Stimulated activated CD8-positive, alpha-beta memory T cell treated with anti-CD3 and anti-CD28 coated beads, Interleukin-4, amount 100 ng/mL, for 4 hours (primary cell): ENCODE data around the gene EPB41.
"Not testable (repeated sequence)": the region's sequence is repeated elsewhere in the genome, so short reads cannot be mapped to it uniquely, and the experiment has no call there.

Source experiments
- DNase-seq, 2 donors: peaks; one replicate each; pipeline ENCODE4 v3.0.0-alpha.2; 2020; ENCODE audit warnings: low read depth in 2 of 2, low spot score in 1 of 2

The EPB41 gene

DNA sequence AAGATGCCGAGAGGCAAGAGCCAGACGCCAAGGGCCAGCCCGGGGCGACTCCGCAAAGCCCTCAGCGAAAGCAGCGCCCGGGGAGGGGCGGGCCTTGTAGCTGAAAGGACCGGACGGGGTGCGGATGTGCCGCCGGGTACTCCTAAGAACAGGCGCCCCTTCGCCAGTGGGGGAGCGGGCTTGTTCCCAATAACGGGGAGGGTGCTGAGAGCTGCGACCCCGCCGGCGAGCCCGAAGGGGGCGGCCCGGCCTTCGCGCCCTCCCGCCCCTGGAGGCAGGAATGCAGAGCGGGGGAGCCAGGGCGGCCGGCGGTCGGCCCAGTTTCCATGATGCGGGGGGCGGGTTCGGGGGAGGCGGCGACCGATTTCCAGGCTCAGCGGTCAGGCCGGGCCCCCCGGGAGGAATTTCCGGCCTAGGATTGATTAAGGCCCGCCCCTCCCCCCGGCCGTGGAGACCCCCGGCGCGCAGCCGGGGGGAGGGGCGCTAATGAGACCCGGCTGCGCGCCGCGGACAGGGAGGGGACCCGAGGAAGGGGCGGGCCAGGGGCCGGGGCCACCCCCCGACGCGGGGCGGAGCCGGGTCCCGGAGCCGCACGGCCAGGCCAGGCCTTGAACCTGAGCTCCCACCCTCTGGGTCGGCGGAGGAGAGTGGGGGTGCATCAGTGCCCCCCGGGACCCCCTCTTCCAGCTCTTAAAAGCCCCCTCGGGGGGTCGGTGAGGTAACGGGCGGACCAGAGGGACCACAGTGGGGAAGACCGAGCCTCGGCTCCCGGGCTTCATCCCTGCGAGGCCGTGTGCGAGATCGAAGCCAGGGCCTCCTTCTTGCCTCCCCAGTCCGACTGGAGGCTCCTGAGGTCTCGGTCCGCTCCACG is 210.2 kb downstream of the EPB41 start:
- peak in 1 of 2 donors; percentile 21 for DNase-seq

DNA sequence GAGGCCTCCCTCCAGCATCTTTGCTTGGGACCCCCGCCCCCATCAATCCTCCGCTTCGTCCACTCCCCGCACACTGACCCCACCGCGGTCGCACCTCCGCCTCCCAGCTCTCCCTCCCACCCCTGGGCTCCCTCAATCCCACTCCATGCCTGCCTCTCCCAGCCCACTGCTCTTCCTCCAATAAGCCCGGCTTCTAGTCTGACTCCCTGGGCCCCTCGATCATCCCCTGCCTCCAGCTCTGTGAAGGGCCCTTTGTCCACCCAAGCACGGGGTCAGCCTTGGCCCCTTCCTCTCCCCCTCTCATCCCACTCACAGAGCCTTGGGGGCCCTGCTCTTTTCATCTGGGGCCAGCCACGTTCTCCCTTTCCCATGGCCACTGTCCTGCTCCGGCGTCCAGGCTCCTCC is 210.9 kb downstream of the EPB41 start:
- no peak for DNase-seq

DNA sequence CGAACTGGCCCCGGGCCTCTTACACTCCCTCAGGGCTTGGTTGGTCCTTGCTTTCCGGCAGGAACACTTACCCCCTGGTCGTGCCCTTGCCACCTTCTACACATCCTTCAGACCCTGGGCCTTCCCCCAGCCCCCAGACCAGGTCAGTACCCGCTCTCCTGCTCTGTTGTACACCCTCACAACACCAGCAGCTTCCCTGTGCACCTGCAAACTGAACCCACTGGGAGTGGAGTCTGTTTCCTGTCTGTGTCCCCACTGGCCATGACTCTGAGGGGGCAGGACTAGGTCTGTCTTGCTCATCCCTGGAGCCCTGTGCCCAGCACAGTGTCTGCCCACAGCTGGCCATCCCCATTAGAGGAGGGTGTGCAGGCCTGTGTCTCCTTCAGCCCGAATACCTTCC is 211.4 kb downstream of the EPB41 start:
- no peak for DNase-seq

DNA sequence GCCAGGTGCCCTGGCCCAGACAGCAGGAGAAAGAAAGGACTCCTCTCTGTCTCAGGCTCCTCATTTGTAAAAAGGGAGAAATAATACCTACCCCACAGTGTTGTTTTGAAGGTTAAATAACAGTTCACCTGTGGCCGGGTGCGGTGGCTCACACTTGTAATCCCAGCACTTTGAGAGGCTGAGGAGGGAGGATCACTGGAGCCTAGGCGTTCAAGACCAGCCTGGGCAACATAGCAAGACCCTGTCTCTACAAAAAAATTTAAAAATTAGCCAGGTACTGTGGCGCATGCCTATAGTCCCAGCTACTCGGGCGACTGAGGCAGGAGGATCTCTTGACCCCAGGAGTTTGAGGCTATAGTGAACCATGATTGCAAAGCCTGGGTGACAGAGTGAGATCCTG is 211.8 kb downstream of the EPB41 start:
- no peak for DNase-seq

DNA sequence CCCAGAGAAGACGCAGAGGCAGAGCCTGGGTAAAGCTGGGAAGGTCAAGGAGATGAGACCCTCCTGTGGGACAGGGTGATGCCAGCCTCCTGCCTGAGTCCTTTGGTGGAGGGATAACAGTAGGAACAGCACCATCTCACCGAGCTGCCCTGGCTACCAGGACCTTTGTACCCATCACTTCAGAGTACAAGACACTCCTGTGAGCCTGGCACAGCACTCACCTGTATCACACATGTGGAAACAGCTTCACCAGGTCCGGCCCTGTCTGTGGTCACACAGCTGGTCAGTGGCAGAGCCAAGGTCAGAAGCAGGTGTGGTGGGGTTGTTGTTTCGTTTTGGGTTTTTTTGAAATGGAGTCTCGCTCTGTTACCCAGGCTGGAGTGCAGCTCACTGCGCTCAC is 214.4 kb downstream of the EPB41 start:
- no peak for DNase-seq

DNA sequence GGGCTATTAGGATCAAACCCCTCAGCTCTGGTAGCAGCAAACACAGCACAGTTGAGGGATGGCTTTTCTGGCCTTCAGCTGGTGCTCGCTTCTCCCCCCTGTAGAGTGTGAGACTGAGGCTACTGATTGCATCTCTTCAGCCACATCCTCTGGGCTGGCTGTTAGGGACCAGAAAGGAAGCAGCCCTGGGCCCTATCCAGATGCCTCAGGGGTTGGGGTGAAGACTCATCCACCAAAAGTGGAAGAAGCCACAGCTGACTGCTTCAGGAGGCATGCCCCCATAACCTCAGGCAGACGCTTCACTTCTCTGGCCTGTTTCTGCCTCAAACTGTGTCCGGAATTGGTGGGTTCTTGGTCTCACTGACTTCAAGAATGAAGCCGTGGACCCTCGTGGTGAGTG is 215.5 kb downstream of the EPB41 start:
- no peak for DNase-seq

DNA sequence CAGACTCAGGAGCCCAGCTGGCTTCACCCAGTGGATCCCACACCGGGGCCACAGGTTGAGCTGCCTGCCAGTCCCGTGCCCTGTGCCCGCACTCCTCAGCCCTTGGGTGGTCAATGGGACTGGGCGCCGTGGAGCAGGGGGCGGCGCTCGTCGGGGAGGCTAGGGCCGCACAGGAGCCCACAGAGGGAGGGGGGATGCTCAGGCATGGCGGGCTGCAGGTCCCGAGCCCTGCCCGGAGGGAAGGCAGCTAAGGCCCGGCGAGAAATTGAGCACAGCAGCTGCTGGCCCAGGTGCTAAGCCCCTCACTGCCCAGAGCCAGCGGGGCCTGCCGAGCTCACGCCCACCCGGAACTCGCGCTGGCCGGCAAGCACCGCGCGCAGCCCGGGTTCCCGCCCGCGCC is 216.7 kb downstream of the EPB41 start:
- DNase-seq = not testable (repeated sequence)

DNA sequence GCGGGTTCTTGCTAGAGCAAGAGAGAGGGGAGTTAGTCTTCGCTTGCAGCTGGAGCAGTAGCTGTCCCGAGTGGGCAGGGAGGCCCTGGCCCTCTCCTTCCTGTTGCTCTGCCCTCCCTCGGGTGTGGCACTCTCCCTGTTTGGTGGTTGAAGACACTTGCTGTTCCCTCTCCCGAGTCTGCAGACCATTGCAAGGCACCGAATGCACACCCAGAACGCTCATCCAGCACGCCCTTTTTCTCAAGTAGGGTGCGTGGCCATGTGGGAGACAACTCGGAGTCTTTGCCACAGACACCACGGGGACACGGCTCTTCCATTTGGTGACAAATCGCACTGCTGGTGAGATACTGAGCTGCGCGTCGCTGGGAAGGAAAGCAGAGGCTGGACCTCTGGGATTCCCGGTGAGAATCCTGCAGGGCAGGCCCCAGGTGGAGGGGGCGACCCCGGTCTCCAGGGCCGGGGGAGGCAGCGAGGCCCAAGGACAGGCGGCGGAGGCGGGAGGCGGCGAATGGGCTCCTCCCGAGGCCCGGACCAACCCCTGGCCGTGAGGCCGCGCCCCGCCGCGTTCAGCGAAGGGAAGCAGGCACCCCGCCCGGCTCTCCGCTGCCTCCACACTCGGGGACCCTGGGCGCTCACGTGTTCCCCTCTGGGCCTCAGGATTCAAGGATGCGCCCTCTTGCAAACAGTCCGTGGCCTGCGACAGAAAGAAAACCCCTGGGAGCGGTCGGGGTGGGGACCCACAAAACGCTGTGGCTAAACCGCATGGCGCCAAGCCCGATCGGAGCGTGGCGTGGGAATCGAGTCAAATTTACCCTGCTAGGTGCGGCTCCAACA is 219.7 kb downstream of the EPB41 start:
- DNase-seq = no peak

DNA sequence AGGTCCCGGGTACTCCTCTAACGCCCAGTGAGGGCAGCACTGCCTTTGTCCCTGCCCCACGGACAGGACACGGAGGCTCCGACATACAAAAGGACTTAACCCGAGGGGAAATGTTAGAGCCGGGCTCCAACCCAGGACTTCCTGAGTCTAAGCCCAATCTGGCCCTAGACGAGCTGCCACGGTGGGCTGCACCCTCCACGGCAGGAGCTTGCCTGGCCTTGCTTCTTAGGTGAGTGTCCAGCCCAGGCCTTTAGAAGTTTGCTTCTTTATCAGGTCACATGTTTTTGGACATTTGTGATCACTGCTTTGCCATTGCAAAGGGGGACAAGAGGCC is 220.3 kb downstream of the EPB41 start:
- no peak for DNase-seq

DNA sequence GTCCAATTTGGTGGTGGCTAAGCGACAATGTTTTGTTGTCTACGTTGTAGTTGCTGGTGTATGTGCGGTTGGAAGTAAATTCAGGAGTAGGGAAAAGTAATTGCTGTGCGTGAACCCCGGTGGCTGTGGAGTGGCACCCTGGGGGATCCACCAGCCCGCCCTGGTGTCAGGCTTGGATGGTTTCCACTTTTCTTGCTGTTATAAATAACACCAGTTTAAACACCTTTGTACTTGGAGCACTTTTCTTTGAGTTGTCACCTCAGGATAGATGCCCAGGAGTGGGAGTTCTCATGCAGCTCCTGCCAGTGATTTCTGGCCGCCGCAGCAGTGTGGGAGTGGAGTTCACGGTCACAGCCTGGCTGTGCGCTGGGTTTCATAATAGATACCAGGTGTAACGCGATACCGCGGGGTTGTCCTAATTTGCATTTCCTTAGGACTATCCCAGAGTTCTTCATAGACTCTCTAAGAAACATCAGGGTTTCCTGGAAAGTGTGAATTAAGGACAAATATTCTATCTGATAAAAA is 222.1 kb downstream of the EPB41 start:
- no peak for DNase-seq

DNA sequence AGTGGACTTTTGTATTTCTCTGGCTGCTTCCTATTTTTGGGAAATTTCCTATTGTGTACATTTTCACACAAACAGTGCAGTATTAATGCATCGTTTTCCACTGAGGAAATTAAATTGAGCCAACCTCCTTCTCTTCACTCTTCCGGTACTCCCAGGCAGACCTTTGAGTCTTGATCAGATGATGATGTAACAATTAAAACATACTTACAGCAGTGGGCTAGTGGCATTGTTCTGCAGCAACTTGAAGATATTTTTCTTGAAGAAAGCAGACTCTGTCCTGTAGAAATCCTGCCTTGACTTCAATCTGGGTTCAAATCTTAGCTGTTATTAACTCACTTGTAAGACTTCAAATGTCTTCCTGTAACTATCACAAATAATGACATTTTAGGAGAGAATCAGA is 228.3 kb downstream of the EPB41 start:
- no peak for DNase-seq

DNA sequence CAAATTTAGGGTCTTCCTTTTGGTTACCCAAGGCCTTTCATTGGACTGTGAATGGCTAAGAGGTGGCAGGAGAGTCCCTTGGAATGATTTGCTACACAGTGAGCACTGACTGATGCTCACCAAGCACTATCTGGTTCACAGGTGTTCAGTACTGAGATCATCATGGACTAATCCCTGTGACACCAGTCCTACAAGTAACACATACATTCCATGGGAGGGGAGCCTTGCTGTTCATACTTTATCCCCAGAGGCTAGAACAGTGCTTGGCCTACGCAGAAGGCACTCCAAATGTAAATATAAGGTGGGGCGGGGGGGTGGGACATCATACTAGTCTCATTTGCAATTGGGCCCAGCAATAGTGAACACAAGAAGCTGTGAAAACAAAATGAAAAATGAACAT is 229.8 kb downstream of the EPB41 start:
- DNase-seq = no peak

DNA sequence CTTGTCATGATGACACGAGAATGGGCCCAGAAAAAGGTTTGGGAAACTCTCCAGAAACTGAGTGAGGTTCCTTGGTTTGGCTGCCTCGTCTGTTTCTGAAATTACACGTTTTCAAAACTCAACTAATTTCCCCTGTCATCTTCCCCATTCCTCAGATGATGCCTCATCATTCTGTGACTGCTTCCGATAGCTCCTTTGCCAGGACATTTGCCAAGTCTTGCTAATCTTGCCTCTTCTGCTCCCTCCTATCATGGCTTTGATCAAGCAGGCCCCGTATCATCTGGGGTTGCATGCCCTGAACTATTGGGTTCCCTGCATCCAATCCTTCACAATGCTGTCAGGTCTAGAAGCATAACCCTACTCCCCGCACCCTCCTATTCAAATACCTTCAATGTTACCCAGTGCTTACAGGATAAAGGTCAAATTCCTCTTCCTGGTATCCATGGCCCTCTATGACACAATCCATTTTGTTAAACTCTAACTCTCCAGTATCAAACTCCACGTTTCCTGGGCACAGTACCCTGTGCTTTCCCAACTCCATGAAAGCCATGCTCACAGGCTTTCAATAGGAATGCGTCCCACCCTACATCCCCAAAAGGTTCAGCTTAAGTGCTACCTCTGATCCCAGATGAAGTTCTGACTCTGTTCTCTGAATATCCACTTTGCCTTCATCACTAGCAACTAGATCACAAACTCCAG is 231.5 kb downstream of the EPB41 start:
- no peak for DNase-seq

DNA sequence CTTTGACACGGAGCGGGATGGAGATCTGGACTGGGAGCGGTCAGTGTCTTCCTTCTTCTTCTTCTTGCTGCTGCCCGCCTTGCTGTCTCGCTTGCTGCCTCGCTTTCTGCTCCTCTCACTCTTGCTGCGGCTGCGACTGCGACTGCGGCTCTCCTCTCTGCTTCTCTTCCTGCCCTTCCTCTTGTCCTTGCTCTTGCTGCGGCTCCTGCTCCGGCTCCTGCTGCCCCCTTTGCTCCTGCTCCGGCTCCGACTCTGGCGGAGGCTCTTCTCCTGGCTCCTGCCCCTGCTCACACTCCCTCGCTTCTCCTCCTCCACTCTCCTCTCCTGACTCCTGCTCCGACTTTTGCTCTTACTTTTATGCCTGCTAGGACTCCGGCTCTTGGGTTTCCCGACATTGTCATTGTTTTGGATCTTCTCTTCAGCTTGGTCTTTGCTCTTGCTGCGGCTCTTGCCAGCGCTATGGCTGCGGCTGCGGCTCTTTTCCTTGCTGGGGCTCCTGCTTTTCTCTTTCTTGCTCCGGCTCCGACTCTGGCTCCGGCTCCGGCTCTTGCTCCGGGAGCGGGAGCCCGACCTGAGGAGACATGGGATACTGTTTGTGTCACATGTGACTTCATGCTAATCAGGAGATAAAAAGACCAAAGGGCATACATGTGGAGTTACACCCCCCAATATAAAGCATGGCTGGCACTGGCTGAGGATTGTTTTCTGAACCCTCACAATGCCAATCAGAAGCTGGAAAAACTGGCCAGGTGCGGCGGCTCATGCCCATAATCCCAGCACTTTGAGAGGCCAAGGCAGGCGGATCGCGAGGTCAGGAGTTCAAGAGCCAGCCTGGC is 234.5 kb downstream of the EPB41 start:
- no peak for DNase-seq

DNA sequence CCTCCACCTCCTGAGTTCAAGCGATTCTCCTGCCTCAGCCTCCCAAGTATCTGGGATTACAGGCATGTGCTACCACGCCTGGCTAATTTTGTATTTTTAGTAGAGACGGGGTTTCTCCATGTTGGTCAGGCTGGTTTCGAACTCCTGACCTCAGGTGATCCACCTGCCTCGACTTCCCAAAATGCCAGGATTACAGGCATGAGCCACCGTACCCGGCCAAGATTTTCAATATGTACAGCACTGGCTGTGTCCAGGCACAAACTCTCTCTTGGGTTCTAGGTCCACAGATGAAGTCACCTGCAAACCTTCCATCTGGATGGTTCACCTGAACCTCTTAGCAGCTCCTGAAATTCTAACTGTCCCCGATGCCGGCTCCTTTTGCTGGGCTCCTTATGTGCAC is 236.0 kb downstream of the EPB41 start:
- DNase-seq = not testable (repeated sequence)

DNA sequence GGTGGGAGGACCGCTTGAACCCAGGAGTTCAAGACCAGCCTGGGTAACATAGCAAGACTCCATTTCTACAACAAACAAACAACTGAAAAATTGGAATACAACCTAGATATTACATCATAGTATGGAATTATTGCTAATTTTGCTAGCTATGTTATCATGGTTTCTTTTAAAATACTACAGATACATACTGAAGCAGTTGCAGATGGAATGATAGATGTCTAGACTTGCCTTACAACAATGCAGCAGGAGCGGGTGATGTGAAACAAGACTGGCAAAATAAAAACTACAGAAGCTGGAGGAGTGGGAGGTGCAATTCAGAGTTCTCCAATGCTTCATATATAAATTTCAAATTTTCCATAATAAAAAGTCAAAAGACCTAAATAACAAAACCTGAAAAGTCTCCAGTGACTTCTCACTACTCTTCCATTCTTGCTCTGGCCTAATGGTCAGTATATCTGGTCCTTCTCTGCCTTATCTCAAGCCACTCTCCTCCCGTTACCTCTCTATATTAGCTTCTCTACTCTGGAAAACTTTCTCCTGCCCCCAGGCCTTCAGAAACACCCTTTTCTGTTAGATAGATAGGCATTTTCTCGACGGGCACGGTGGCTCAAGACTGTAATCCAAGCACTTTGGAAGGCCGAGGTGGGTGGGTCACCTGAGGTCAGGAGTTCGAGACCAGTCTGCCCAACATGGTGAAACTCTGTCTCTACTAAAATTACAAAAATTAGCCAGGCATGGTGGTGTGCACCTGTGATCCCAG is 237.9 kb downstream of the EPB41 start:
- no peak for DNase-seq

DNA sequence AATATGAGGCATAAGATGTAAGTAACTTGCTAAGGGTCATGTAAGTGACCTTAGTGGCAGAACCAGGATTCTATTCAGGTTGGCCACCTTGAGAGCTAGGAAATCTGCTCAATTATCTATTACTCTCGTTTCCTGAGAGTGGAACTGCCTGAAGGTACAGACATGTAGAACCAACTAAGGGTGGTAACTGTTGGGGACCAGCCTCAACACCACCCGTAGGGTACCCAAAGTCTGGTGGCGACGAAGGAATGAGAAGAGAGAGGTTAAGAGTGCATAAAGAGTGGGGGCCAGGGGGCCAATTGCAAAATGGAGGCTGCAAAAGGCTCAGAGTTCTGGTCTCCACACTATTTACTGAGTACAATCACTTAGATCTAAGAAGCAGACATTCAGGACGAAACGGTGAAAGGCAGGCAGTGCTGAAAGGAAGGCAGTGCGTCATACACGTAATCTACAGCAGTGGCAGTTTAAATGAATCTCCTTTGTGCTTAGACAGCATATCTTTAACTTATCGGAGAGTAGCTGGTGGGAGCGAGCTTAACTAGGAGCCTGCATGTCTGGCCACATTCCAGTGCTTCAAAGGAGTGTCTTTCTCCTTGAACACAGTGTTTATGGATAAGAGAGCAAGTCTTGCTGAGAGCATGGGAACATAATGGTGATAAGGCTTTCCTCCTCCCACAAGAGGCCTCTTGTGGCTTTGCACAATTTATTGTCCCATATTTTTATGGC is 242.3 kb downstream of the EPB41 start:
- DNase-seq = no peak

DNA sequence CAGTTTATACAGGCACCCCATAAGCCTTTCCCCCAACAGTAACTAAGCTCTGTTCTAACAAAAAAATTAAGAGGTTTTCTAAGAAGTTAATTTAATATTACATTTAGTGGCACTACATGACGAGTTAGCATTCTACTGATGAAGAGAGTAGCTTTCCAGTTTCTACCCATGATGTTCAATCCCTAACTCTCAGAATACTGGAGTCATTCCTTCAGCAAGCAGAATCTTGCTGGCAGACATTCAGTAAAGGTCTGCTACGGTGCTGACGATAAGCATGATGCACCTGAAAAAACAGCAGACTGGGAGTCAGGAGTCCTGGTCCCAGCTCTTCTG is 242.9 kb downstream of the EPB41 start:
- DNase-seq = no peak

DNA sequence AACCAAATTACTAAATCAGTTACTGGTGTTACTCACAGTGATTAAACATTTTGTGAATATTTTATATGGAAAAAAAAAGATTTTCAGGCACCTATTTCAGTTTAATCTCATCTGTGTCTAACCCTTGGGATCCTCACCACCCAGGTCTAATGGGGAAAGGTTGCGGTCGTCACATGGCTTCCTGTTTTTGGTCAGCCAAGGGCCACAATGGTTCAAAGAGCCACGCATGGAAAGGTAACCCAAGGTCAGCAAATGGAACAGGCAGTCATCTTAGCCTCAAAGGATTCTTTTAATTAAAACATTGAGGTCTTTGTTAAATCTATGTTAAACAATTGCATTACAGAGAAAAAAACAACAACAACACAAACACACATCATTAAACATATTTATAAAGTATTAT is 245.4 kb downstream of the EPB41 start:
- no peak for DNase-seq

DNA sequence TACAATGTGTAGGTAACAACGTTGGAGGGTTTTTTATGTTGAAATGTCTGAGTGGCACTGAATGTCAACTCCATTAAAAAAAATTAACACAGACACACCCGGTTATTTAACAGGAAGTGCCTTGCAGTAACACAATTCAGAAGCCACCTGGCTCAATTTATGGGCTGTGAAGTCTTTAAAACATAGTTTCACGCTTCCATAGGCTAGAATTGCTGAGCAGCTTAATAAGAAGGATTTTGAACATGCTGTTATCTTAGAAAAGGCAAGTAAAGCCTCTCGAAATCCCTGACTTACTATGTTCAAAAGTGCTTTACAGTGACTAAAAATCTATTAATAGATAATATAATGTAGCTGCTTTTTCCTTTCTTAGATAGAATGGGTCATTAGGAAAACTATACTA is 247.7 kb downstream of the EPB41 start:
- DNase-seq = no peak
